Astrocyte of the spinal cord (primary cell): ENCODE data around the gene MT1HL1.
"Not testable (repeated sequence)": the region's sequence is repeated elsewhere in the genome, so short reads cannot be mapped to it uniquely, and the experiment has no call there.

Experiments
- DNase-seq: peaks from one replicate; pipeline ENCODE4 v3.0.0; 2011; ENCODE audit warnings: low read depth, low spot score
- H3K4me3 ChIP-seq: 2 replicates; pipeline ENCODE4 v1.5.1; 2011; ENCODE audit warnings: low read depth, mild to moderate bottlenecking, low read length, moderate library complexity
- in situ Hi-C: cut with HindIII; loops from 2 replicates; pipeline ENCODE4 v1.10.0; 2017; ENCODE audit warnings: low sequenced_read_pairs
- TF ChIP-seq, protein P1 (sequence below): IDR thresholded peaks from 2 replicates; pipeline ENCODE4 v1.5.1; 2012; ENCODE audit warnings: low read depth, mild to moderate bottlenecking, low read length, inconsistent platforms

The MT1HL1 gene

DNA sequence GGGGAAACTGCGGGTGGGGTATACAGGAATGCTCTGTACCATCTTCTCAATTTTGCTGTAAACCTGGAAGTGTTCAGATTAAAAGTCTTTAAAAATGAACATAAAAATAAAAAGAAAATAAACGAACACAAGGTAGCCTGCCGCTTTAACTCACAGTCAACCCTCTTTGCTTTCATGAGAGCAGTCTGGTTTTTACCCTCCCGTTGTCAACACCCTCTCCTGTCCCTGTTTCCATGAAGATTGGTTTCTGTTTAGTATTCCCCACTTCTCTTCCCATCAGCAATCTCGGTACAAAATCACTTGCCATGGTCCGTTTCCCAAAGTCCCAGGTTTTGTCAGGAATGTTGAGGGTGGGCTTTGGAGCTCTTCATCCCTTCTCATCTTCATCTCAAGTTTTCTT, 28.8 kb downstream of the MT1HL1 start:
- in situ Hi-C loops, result no loop called here
- TF ChIP-seq, protein P1, sequence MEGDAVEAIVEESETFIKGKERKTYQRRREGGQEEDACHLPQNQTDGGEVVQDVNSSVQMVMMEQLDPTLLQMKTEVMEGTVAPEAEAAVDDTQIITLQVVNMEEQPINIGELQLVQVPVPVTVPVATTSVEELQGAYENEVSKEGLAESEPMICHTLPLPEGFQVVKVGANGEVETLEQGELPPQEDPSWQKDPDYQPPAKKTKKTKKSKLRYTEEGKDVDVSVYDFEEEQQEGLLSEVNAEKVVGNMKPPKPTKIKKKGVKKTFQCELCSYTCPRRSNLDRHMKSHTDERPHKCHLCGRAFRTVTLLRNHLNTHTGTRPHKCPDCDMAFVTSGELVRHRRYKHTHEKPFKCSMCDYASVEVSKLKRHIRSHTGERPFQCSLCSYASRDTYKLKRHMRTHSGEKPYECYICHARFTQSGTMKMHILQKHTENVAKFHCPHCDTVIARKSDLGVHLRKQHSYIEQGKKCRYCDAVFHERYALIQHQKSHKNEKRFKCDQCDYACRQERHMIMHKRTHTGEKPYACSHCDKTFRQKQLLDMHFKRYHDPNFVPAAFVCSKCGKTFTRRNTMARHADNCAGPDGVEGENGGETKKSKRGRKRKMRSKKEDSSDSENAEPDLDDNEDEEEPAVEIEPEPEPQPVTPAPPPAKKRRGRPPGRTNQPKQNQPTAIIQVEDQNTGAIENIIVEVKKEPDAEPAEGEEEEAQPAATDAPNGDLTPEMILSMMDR, result no peak
- no peak overlapping the region for H3K4me3 ChIP-seq
- DNase-seq, result no peak

DNA sequence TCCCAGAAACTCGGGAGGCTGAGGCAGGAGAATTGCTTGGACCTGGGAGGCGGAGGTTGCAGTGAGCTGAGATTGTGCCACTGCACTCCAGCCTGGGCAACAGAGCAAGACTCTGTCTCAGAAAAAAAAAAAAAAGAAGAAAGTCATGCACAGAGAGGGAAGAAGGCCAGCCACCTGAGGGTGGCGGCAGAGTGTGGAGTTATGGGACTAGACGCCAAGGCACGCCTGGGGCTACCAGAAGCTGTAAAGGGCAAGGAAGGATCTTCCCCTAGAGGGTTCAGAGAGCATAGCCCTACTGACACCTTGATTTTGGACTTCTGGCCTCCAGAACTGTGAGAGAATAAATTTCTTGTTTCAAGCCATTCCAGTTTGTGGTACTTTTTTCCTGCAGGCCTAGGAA, 30.2 kb downstream of the MT1HL1 start:
- in situ Hi-C loops, H3K4me3 ChIP-seq, DNase-seq: not testable (repeated sequence)

DNA sequence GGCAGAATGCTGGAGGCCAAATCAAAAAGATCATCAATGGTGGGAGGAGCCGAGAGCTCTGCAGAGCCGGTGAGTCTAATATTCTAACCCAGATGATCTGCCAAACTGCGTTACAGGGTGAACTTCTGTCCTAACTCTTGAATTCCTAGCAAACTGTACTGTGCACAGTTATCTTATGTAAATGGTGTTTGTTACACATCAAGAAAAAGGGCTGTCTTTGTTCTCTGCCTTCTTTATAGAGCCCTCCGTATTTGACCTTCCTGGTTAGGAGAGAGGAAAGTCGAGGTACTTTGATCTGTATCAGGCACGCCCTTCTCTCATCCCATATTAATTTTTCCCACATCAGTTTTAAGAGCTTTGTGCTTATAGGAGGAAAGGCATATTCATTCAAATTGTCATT, 37.6 kb downstream of the MT1HL1 start:
- TF ChIP-seq, protein P1, result no peak
- in situ Hi-C loops, result no loop called here
- H3K4me3 ChIP-seq, result no peak overlapping the region
- no peak for DNase-seq

DNA sequence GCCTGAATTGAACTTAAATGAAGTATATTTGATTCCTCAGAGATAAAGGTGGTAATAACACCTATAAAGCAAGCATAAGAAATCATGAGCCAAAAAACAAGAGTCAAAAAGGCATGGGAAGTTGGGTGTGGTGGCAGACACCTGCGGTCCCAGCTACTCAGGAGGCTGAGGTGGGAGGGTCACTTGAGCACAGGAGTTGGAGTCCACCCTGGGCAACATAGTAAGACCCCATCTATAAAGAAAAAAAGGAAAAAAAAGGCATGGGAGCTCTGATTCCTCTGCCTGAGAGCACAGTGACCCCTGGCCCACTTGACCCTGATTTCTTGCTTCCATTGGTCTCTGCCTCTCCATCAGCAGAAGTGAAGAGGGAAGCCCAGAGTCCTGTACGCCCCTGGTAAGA, 40.3 kb downstream of the MT1HL1 start:
- in situ Hi-C loops, result no loop called here
- no peak for DNase-seq
- TF ChIP-seq, protein P1, result no peak
- no peak overlapping the region for H3K4me3 ChIP-seq

DNA sequence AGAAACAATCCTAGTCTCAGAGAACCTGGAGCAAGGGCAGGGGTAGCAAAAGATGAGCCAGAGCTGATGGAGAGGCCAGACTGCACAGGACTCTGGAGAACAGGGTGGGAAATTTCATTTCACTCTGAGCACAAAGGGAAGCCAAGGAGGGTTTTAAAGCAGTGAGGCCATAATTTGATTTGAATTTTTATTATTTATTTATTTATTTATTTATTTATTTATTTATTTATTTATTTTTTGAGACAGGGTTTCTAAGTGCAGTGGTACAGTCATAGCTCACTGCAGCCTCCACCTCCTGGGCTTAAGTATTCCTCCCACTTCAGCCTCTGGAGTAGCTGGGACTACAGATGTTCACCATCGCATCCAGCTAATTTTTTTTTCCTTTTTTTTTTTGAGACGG, 45.1 kb downstream of the MT1HL1 start:
- TF ChIP-seq, protein P1, result no peak
- in situ Hi-C loops, result no loop called here
- H3K4me3 ChIP-seq, result no peak overlapping the region
- no peak for DNase-seq

DNA sequence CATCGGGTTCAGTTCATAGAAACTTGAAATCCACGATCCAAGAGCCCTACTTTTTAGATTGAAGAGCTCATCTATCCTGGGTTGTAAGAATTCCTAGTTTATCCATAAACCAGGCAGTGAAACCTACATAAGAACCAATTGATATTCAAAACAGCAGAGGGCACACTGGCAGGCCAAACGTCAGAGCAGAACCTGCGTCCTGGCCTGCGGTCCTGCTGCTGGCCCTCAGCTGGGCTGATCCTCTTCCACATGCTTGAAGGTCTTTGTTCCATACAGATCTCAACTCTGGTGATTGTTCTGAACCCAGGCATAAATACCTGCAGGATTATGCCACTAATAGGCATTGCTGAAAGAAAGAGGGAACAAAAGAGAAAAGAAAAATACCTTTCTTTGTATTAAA, 47.0 kb downstream of the MT1HL1 start:
- TF ChIP-seq, protein P1, result no peak
- in situ Hi-C loops, result no loop called here
- no peak overlapping the region for H3K4me3 ChIP-seq
- no peak for DNase-seq
